GM19372 (cell line): ENCODE measurements around the gene MYCBPAP.

Experiments
- ATAC-seq: cut with Tn5 transposase; IDR thresholded peaks from one replicate; pipeline ENCODE4 v1.9.1; 2021; ENCODE audit warnings: mild to moderate bottlenecking, low read depth, moderate library complexity; ENCODE audit not compliant: unreplicated experiment

Gene MYCBPAP, protein sequence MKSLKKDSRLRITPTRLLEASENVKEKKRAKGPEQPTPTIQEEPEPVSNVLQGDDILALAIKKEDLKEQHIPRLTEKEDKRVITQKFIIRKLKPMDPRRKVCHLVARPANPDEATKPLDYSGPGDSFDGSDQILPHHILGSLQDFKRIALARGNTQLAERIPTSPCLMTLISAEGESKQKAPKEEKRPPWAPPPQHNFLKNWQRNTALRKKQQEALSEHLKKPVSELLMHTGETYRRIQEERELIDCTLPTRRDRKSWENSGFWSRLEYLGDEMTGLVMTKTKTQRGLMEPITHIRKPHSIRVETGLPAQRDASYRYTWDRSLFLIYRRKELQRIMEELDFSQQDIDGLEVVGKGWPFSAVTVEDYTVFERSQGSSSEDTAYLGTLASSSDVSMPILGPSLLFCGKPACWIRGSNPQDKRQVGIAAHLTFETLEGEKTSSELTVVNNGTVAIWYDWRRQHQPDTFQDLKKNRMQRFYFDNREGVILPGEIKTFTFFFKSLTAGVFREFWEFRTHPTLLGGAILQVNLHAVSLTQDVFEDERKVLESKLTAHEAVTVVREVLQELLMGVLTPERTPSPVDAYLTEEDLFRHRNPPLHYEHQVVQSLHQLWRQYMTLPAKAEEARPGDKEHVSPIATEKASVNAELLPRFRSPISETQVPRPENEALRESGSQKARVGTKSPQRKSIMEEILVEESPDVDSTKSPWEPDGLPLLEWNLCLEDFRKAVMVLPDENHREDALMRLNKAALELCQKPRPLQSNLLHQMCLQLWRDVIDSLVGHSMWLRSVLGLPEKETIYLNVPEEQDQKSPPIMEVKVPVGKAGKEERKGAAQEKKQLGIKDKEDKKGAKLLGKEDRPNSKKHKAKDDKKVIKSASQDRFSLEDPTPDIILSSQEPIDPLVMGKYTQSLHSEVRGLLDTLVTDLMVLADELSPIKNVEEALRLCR

DNA sequence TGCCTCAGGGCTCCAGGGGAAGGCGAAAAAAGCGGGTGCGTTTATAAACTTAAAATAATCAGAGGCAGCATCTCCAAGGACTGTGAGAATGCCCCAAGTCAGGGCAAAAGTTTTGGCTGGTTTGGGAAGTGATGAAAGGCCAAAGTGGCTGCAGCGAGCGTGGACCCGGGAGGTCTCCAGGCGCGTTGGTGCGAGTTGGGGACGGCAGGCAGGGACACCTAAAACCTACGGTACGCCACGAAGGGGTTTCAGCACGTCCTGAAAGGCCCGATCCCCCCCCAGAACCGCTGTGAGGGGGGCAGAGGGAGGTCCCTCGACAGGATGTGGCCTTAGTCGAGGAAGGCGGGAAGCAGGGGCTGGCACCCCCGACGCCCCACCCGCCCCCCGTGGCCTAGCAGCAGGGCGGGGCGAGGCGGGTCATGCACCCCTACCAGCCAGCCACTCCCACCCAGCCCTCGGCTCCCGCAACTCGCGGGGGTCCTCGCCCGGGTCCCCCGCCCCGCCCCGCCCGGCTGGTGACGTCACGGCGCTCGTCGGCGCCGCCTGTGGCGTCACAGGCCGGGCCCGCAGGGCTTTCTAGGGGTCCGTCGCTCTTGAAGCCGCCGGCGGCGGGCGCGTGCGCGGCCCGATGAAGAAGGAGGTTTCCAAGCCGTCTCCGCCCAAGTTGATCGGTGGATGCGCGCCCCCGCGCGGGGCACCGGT, at the start of gene MYCBPAP:
MYCBPAP (plus strand) TSS at position 569 of the 702 bp plus-strand sequence. CDS start 236 bp downstream, outside the sequence.
- ATAC-seq = no peak

DNA sequence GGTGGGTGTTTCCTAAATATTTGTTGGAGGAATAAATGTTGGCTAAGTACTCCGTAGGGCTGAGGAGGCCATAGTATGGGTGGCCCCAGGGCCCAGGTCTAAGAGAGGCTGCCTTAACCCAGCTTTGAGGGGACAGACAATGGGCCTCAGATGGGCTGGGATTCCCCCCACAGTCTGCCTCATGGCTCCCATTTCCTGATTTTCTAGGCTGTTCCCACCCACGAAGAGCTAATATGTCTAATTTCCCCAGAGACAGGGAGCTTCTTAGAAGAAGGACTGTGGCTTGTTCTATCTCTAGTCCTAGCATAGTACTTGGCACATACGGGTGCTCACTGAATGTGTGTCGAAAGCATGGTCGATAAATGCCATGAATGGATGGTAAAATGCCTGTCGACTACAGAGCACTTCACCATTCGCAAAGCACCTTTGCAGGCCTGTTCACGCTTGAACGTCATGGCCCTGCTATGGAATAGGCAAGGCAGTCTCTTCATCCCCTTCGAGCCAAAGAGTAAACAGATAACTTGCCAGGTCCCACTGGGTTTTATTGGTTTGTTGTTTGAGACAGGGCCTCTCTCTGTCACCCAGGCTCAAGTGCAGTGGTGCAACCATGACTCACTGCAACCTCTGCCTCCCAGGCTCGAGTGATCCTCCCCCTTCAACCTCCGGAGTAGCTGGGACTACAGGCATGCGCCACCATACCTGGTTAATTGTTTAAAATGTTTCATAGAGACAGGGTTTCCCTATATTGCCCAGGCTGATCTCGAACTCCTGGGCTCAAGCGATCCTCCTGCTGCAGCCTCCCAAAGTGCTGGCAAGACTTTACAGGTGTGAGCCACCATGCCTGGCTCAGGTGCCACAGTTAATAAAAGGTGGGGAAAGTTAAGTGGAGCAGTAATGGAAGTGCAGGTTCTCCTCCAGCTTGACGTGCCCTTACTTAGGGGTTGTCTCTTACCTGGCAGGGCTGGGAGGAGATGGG, 49.2 kb upstream of the MYCBPAP start:
- ATAC-seq = no peak

DNA sequence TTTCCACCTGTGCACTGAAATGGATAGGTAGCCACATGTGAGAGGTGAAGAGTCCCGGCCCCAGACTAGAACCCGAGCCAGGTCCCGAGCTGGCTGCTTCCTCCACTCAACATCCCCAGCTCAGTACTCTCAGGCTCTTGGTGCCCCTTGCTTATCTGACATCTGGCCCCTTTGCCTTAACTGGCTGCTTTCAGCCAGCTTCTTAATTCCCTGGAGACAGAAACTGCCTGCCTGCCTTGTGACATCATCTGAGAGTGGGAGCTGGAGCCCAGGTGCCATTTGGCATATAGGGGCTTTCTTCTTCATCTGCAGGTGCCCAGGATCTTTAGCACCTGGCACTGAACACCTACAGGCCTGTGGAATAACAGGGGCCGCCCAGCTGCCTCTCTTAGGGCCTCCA, 48.5 kb upstream of the MYCBPAP start:
- no peak for ATAC-seq

DNA sequence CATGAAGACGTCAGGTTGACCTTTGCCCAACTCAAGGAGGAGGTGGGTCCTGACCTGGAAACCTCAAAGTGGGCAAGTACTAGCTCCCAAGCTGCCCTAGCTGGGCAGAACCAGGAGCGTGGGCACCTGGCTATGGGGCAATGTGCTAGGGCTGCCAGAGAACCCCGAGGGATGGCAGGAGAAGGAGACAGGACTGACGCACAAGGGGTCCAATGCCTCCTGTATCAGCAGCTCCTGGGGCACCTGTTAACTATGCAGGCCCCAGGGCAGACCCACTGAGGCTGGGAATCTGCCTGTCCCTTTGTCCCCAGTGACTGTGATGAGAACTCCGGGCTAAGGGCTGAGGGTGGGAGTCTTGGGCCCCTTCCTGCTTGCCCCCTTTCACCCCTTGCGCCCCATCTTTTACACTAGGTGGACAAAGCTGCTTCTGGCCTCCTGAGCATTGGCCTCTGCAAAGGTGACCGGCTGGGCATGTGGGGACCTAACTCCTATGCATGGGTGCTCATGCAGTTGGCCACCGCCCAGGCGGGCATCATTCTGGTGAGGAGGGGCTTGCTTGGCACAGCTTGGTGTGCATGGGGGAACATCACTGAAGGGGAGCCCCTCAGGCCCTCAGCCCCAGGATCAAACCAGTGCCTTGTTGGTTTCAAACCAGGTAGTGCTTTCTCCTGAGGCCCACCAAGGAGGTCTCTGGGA, 47.3 kb upstream of the MYCBPAP start:
- ATAC-seq = no peak

DNA sequence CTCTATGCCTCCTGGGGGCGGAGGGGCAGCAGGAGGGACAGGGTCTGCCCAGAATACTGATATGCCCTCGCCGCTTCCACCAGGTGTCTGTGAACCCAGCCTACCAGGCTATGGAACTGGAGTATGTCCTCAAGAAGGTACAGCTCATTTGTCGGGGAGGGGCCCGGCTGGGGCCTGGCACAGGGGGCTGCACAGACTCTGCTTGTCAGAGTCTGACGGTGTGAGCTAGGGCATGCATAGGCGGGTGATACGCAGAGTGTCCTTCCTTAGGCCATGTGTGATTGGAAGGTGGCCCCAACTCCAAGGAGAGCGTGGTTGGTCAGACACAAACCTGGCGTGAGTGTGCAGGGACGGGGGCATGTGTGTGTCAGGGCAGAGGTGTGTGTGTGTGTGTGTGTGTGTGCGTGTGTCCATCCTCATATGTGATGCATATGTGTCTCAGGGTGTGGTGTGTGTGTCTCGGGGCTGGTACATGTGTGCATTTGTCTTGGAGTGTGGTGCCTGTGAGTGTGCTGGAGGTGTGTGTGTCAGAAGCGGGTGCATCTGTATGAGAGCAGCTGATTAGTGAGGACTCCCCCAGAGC, 46.6 kb upstream of the MYCBPAP start:
- no peak for ATAC-seq

DNA sequence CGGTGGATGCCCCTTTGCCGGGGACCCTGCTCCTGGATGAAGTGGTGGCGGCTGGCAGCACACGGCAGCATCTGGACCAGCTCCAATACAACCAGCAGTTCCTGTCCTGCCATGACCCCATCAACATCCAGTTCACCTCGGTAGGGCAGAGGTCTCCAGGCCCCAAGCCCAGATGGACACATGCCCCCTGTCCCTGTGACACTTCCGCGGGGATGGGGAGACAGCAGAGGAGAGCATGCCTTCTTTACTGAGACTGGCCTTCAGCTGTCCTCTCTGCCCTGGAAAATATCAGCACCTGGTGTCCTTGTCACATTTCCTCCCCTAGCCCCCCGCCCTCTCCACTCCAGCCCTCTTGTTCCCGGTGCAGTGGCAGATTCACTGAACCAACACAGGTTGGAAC, 45.8 kb upstream of the MYCBPAP start:
- ATAC-seq = no peak

DNA sequence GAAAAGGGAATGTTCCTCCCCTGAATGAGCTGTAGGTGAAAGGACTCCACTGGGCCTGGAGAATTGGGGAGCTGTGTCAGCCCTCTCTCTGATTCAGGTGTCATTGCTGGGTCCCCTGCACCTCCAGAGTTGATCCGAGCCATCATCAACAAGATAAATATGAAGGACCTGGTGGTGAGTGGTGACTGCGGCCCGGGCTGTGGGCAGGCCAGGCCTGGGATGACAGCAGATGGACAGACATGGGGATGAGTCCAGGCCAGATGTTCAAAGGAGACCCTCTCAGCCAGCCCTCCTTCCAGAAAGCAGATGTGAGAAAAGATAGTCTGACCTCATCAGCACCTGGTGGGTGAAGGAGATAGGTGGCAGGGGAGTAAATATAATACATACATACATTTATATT, 44.1 kb upstream of the MYCBPAP start:
- no peak for ATAC-seq

DNA sequence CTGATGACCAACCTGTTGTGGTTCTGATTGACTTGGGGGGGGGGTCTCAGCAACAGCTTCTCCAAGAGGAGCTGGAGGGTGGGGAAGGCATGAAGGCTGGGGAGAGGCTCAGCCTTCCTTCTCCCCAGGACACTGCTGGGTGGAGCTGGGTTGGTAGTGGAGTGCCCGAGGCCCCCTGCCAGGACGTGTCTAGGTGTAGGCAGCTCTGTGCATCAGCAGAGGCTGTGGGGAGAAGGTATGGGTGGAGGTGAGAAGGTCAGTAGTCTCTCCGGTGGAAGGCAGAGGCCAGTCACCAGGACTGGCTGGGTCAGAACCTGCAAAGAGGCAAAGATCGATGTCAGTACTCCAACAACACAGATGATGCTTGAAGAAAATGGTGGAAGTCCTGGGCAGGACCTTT, 43.5 kb upstream of the MYCBPAP start:
- ATAC-seq = no peak

DNA sequence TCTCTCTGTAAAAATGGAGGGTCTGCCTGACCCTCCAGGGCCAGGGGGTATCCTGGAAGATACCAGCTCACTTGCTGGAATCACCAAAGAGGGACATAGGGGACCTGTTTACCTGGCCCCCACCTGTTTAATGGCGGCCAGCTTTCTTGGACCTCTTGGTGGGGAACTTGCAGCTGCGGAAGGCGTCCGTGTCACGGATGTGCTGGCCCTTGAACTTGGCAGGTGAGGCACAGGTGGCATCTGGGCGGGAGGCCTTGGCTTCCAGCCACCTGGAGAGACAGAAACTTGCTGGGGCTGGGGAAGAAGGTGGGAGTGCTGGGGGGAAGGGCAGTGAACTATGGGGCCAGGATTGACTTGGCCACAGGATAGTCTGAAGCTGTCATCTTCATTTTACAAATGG, 43.1 kb upstream of the MYCBPAP start:
- no peak for ATAC-seq

DNA sequence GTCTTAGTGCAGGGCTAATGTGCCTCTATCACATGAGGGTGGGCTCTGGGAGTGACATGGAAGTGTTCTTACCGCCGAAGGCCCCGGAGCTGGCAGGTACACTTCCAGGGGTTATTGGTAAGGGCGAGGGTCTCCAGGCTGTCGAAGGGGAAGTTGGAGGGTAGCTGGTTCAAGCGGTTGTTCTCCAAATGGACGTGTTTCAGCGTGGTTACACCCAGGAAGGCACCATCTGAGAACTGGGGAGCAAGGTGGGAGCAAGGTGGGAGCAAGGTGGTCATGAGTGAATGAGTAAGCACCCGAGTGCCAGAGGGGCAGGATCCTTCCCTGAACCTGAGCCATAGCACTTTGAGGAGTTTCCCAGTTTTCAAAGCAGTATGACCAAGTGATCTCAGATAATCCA, 42.6 kb upstream of the MYCBPAP start:
- no peak for ATAC-seq

DNA sequence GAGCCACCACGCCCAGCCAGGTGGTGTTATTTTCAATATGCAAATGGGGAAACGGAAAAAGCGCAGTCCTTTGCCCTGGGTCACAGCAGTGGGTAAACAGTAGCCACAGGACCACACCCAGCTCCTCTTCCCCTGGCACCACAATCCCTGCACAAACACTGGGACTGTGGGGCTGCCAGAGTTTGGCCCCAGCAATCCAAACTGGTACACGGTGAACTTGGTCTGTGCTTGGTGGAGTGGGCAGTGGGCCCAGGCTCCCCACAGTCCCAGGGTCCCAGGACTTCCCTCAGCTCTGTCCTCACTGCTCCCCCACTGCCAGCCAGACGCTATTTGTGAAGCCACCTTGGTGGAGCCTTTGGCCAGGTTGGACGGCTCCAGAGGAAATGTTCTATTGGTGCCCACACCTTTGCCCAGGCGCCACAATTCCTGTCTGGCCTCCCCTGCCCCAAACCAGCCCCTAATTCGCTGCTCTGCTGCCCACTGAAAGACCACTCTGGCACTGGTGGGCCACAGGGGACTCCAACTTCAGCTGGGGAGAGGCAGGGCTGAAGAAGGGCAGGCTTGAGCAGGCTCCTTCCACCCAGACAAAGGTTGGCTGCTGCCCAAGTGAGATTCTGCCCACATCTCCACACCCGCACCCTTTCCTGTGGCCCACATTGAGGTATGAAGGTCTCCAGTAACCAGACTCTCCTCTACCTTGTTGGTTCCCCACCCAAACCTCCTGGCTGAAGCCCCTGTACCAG, 41.7 kb upstream of the MYCBPAP start:
- no peak for ATAC-seq

DNA sequence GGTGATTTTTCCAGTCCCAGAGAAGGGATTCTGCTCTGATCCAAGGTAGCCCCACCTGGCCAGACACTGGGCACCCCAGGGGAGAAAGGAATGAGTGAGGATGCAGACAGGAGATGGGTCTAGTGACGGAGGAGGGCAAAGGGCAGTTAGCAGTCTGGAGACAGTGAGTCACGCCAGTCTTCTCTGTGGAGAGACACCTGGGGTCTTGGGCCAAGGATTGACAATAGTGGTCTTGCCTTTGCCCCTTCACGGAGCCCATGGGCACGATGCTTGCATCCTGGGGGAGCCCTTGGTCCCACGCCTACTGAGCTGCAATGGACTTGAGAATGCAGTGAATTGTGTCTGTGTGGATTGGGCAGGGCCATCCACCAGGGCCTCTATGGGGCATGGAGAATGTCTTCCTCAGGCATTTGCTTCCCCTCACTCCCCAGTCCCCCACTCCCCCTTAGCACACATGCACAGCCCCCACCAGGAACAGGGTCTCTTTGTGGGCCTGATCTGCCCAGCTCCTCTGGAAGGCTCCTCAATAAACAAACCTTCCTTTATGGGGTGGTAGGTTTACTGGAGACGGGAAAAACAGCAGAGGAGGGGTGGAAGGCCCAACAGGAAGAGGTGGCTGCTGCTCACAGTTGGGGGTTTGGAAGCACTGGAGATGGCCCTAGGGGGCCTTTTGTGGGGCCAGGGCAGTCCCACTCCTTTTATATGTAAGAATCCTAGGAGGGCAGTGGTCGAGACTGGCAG, 41.0 kb upstream of the MYCBPAP start:
- ATAC-seq = no peak

DNA sequence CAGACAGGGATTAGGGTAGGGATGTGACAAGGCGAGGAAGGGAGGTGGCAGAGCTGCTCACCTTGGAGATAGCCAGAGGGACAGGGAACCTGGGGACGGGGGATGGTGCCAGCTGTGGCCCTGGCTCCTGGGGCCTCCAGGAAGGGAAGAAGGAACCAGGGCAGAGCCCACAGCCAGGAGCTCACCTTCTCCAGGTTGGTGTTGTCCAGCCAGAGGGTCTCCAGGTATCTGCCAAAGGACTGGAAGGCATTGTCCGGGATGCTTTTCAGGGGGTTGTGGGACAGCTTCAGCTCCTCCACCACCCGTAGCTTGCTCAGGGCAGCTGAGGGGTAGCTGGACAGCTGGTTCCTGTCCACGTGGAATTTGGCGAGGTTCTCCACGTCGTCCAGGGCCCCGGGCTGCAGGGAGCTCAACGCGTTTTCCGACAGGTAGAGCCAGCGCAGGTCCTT, 40.4 kb upstream of the MYCBPAP start:
- no peak for ATAC-seq

DNA sequence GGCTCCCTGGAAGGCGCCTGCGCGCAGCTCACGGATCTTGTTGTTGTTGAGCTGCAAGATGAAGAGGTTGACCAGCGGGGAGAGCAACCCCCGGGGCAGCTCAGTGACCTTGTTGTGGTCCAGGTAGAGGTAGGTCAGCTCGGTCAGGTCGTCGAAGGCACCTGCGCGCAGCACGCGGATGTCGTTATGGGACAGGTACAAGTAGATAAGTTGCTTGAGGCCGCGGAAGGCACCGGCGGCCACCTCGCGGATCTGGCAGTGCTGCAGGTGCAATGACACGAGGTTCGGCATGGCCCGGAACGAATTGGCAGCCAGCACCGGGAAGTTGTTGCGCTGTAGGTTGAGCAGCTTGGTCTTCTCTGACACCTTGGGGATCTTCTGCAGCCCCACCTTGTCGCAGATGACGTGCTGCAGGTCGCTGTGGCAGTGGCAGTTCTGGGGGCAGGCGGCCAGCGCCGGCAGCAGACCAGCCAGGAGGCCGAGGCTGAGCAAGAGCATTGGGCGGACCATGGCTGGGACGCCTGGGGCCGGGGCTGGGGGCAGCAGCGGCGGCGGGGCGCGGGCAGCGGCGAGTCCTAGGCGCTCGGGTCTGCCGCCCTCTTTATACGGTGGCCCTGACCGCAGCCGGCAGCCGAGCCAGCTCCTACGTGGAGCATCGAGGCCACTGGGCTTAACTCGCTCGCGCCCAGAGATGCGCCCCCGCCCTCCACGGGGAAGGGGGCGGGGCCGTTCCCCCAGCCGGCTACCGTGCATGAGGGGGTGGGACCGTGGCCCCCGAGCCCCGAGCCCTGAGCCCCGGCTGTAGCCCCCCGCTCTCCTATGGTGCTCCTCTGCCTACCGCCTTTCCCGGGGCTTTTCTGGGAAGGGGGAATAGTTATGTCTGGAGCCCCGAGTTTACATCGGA, 39.7 kb upstream of the MYCBPAP start, which contains the start of gene CHAD:
CHAD (minus strand) TSS at position 577 of the 904 bp plus-strand sequence; CDS start at position 510, 67 bp downstream.
- no peak for ATAC-seq

DNA sequence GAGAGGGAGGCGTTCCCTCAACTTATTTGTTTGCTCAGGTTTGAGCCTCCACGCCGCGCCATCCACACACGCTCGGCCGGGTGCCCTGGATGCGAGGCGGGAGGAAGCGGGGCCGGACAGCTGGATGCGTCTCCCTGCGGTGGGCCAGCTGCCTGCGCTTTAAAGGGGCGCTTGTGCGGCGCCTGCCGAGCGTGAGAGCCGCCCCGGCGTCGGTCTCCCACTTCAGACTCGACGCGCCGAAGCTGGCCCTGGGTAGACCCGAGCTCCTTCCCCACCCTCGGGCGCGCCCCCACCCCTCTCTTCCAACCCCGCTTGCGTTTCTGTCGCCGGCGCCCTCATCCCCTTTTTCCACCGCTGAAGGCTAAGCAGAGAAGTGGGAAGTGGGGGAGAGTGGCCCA, 39.0 kb upstream of the MYCBPAP start:
- no peak for ATAC-seq

DNA sequence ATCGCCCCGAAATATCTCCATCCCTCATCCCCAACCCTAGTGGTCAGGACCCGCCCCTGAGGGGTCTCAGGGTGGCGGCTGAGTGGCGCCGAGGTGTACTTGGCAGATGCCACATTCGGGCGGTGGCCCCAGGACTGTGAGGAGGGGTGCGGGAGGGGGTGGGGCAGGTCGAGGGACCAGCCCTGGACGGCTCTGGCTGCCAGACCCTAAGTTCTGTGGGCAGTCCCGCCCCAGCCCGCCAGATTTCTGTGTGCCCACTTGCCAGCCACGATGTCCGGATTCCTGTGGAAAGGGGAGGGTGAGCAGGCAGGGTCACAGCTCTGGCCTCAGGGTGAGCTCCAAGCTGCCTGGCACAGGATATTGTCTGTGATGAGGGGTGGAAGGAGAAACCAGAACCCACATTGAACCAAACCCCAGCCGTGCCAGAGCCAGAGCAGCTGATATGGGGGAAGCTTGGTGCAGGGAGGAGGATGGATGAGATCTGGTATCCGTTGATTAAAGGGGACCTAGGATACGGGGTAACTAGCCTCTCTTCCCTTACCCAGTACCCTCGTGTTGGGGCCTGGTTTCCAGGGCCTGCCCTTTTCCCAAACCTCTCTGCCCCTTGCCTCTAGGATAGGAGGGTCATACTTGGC, 38.5 kb upstream of the MYCBPAP start:
- ATAC-seq = no peak
